Natural killer cell (primary cell): ENCODE data around the gene EDARADD. TPM values are rescaled to one million over a fixed set of nuclear protein-coding genes. Genes with fewer than 3 reads are reported as not detected.
A peak's percentile ranks its signal among the peaks of the same experiment; 100 is the strongest.

ENCODE experiments used
- ATAC-seq, 3 donors: fragments of 150-1000 bp in 2 of 3; fragments of 200-7000 bp in 1 of 3; cut with Tn5 transposase; 1 replicate in 1 of 3; 2 replicates in 2 of 3; pipeline ENCODE4 v1.10.0; 2021; ENCODE audit warnings: mild to moderate bottlenecking in 2 of 3, moderate library complexity in 2 of 3
- DNase-seq, 2 donors: peaks; one replicate each; pipeline versions ENCODE4 v3.0.0 to v3.0.0-alpha.2; 2013 to 2021; ENCODE audit warnings: mixed read lengths in 1 of 2
- H3K27ac ChIP-seq: one replicate; pipeline ENCODE4 v1.5.1; 2013; ENCODE audit warnings: mild to moderate bottlenecking, low read length
- H3K27me3 ChIP-seq: one replicate; pipeline ENCODE4 v1.6.1; 2013; ENCODE audit warnings: low read length; ENCODE audit not compliant: control insufficient read depth, insufficient read depth
- H3K36me3 ChIP-seq: one replicate; pipeline ENCODE4 v1.6.1; 2013; ENCODE audit warnings: low read length; ENCODE audit not compliant: control insufficient read depth, insufficient read depth
- H3K4me1 ChIP-seq: one replicate; pipeline ENCODE4 v1.6.1; 2013; ENCODE audit warnings: low read length; ENCODE audit not compliant: control insufficient read depth, insufficient read depth
- H3K4me3 ChIP-seq: one replicate; pipeline ENCODE4 v1.5.1; 2013; ENCODE audit warnings: low read length
- H3K9me3 ChIP-seq: one replicate; pipeline ENCODE4 v1.6.1; 2013; ENCODE audit warnings: low read length; ENCODE audit not compliant: control insufficient read depth, insufficient read depth
- H3K27ac Mint-ChIP-seq, 2 donors: one replicate each; pipeline ENCODE4 v1.8.0; 2022; ENCODE audit warnings: mild to moderate bottlenecking in 2 of 2, mixed read lengths in 2 of 2, moderate library complexity in 1 of 2
- H3K27me3 Mint-ChIP-seq, 2 donors: one replicate each; pipeline ENCODE4 v1.8.0; 2022; ENCODE audit warnings: low read depth in 2 of 2, mixed read lengths in 2 of 2
- H3K36me3 Mint-ChIP-seq: one replicate; pipeline ENCODE4 v1.8.0; 2022; ENCODE audit warnings: mixed read lengths
- H3K4me1 Mint-ChIP-seq, 2 donors: one replicate each; pipeline ENCODE4 v1.8.0; 2022; ENCODE audit warnings: mixed read lengths in 2 of 2
- H3K4me3 Mint-ChIP-seq: one replicate; pipeline ENCODE4 v1.8.0; 2022; ENCODE audit warnings: mild to moderate bottlenecking, moderate library complexity, mixed read lengths
- H3K9me3 Mint-ChIP-seq, 2 donors: one replicate each; pipeline ENCODE4 v1.8.0; 2022; ENCODE audit warnings: mixed read lengths in 2 of 2
- CTCF ChIP-seq: fragments of 200-600 bp; IDR thresholded peaks from one replicate; pipeline ENCODE4 v1.8.0; 2022; ENCODE audit warnings: antibody characterized with exemption
- WGBS: methylation state at CpG from one replicate; pipeline ENCODE4 v1.1.7; 2013; ENCODE audit warnings: missing lambda C conversion rate; ENCODE audit not compliant: insufficient coverage; 5-methylcytosine and 5-hydroxymethylcytosine counted together
- intact Hi-C: fragments of 100-400 bp; cut with micrococcal nuclease; formaldehyde crosslinking; loops from one replicate; pipeline ENCODE4 v1.14.2; 2022
- total RNA-seq, 4 donors: library from RNA; stranded (reverse); fragments of 120-200 nt in 1 of 4; gene quantifications; one replicate each; pipeline versions ENCODE4 v1.2.3 to v1.2.4, GENCODE V29; 2013 to 2022

The EDARADD gene
- total RNA-seq, 3 donors from 2014 or later (not counting 1 experiment from before 2014, with no cell fraction given): 2.0 to 5.4 (median 2.6) TPM

- H3K9me3 Mint-ChIP-seq: no peaks in the 10 kb centered on the region
- H3K27ac Mint-ChIP-seq: no peak overlapping the region
- no CpG with 5 or more reads among the region's 1 CpG for WGBS
These were observed 4.8 kb upstream of the EDARADD start for GRCh38 chr1:236389253-236389652.

GRCh38 chr1:236391008-236391407 lies 3.1 kb upstream of the EDARADD start:
- H3K9me3 Mint-ChIP-seq: no peaks in the 10 kb centered on the region
- intact Hi-C loops: loop anchor here (10.0 kb wide), 1 partner anchor 106 kb away; the partner anchor contains the start of gene ERO1B

More at GRCh38 chr1:236389253-236389652, 4.8 kb upstream of the EDARADD start:
- no peak for TF ChIP-seq CTCF
- Mint-ChIP-seq H3K36me3 (no peaks in the 10 kb centered on the region), H3K4me1 (peaks cover 7 to 8% of the 10 kb centered on the region in 2 donors), H3K4me3 (no peak overlapping the region), H3K27me3 (peaks cover 11 to 23% of the 10 kb centered on the region in 2 donors)
- Histone ChIP-seq H3K4me1 (peaks cover 8% of the 10 kb centered on the region), H3K9me3 (no peaks in the 10 kb centered on the region), H3K27ac (no peak overlapping the region), H3K36me3 (no peaks in the 10 kb centered on the region), H3K4me3 (no peak overlapping the region), H3K27me3 (no peaks in the 10 kb centered on the region)
- peak in 1 of 3 donors; percentile 56 for ATAC-seq
- intact Hi-C loops: no loop called here
- DNase-seq: no peak

GRCh38 chr1:236392182-236392581 lies 1.9 kb upstream of the EDARADD start:
- Mint-ChIP-seq H3K9me3 (no peaks in the 10 kb centered on the region), H3K27me3 (peaks cover 21 to 38% of the 10 kb centered on the region in 2 donors), H3K36me3 (peaks cover 8% of the 10 kb centered on the region), H3K4me3 (no peak overlapping the region), H3K4me1 (peaks cover 24 to 26% of the 10 kb centered on the region in 2 donors), H3K27ac (no peak overlapping the region)
- Histone ChIP-seq H3K4me1 (peaks cover 17% of the 10 kb centered on the region), H3K4me3 (no peak overlapping the region), H3K27me3 (no peaks in the 10 kb centered on the region), H3K36me3 (no peaks in the 10 kb centered on the region), H3K9me3 (no peaks in the 10 kb centered on the region), H3K27ac (no peak overlapping the region)
- TF ChIP-seq CTCF: no peak
- 88% methylated on average over 2 of the region's 2 CpGs for WGBS
- intact Hi-C loops: loop anchor here (10.0 kb wide), 1 partner anchor 107 kb away; the partner anchor contains the start of gene ERO1B
- DNase-seq (no peak), ATAC-seq (no peak)

More at GRCh38 chr1:236391008-236391407, 3.1 kb upstream of the EDARADD start:
- H3K27me3 Mint-ChIP-seq: peaks cover 16 to 34% of the 10 kb centered on the region in 2 donors
- no peak overlapping the region for H3K4me3 ChIP-seq
- H3K4me1 Mint-ChIP-seq: peaks cover 19 to 20% of the 10 kb centered on the region in 2 donors
- DNase-seq (no peak), ATAC-seq (no peak)
- H3K27ac ChIP-seq: no peak overlapping the region
- no peak for TF ChIP-seq CTCF
- 90% methylated on average over 5 of the region's 5 CpGs for WGBS
- no peak overlapping the region for H3K27ac Mint-ChIP-seq
- no peaks in the 10 kb centered on the region for H3K27me3 ChIP-seq
- no peaks in the 10 kb centered on the region for H3K36me3 ChIP-seq
- H3K9me3 ChIP-seq: no peaks in the 10 kb centered on the region
- peaks cover 3% of the 10 kb centered on the region for H3K36me3 Mint-ChIP-seq
- no peak overlapping the region for H3K4me3 Mint-ChIP-seq
- peaks cover 13% of the 10 kb centered on the region for H3K4me1 ChIP-seq

- peaks cover 17 to 28% of the 10 kb centered on the region in 2 donors for H3K27me3 Mint-ChIP-seq
- ATAC-seq (peak; percentile 39 to 56 (median 49)), DNase-seq (no peak)
- Histone ChIP-seq H3K36me3 (no peaks in the 10 kb centered on the region), H3K4me3 (peak overlapping the region; percentile 60), H3K27me3 (no peaks in the 10 kb centered on the region), H3K9me3 (no peaks in the 10 kb centered on the region), H3K27ac (peak overlapping the region; percentile 38), H3K4me1 (peaks cover 23% of the 10 kb centered on the region)
- 1% methylated on average over 17 of the region's 17 CpGs for WGBS
- no peaks in the 10 kb centered on the region for H3K9me3 Mint-ChIP-seq
- H3K27ac Mint-ChIP-seq: peak overlapping the region; percentile 69 to 84
- peaks cover 26 to 35% of the 10 kb centered on the region in 2 donors for H3K4me1 Mint-ChIP-seq
- peak overlapping the region; percentile 95 for H3K4me3 Mint-ChIP-seq
- no peak for TF ChIP-seq CTCF
- intact Hi-C loops: loop anchor here (10.0 kb wide), 1 partner anchor 110 kb away; the partner anchor contains the start of gene ERO1B
- peaks cover 8% of the 10 kb centered on the region for H3K36me3 Mint-ChIP-seq
These were observed 768 bp downstream of the EDARADD start for GRCh38 chr1:236394879-236395229.
